Tibial nerve (tissue), 4 donors: ENCODE results near the gene ATP13A2. TPM values are rescaled to one million over a fixed set of nuclear protein-coding genes. Genes with fewer than 3 reads are reported as not detected.
A peak's percentile ranks its signal among the peaks of the same experiment; 100 is the strongest.

Source experiments
- DNase-seq, 2 donors: peaks; one replicate each; pipeline ENCODE4 v3.0.0-alpha.2; 2019; ENCODE audit warnings: low spot score in 2 of 2
- H3K27ac ChIP-seq, 4 donors: fragments of 200-600 bp; sonication (generic) in 3 of 4; one replicate each; pipeline ENCODE4 v1.5.1; 2017 to 2019; ENCODE audit warnings: mild to moderate bottlenecking in 1 of 4
- H3K27me3 ChIP-seq, 2 donors: fragments of 200-600 bp; sonication (generic) in 1 of 2; one replicate each; pipeline versions ENCODE4 v1.5.1 to v1.6.0; 2017 to 2019
- H3K36me3 ChIP-seq, 3 donors: fragments of 200-600 bp; sonication (generic); one replicate each; pipeline ENCODE4 v1.5.1; 2018 to 2019
- H3K4me1 ChIP-seq, 4 donors: fragments of 200-600 bp; sonication (generic) in 3 of 4; one replicate each; pipeline ENCODE4 v1.5.1; 2017 to 2019
- H3K4me3 ChIP-seq, 4 donors: fragments of 200-600 bp; sonication (generic) in 3 of 4; one replicate each; pipeline ENCODE4 v1.5.1; 2017 to 2019; ENCODE audit warnings: mild to moderate bottlenecking in 1 of 4, moderate library complexity in 1 of 4
- H3K9me3 ChIP-seq, 4 donors: fragments of 200-600 bp; sonication (generic) in 3 of 4; one replicate each; pipeline ENCODE4 v1.5.1; 2017 to 2019
- CTCF ChIP-seq, 5 experiments: fragments of 200-600 bp in 3 of 5; fragments of 450-650 bp in 2 of 5; sonication (generic) in 3 of 5; IDR thresholded peaks; one replicate each; pipeline ENCODE4 v1.5.1; 2016 to 2019; ENCODE audit warnings: antibody characterized with exemption in 5 of 5, mild to moderate bottlenecking in 3 of 5, moderate library complexity in 2 of 5
- EP300 ChIP-seq, 2 donors: sonication (generic); formaldehyde crosslinking; IDR thresholded peaks; one replicate each; pipeline ENCODE4 v1.6.1; 2017; ENCODE audit warnings: antibody characterized with exemption in 2 of 2, mild to moderate bottlenecking in 1 of 2
- POLR2A ChIP-seq, 2 donors: fragments of 450-650 bp; IDR thresholded peaks; one replicate each; pipeline ENCODE4 v1.6.1; 2017; ENCODE audit warnings: antibody characterized with exemption in 2 of 2, mild to moderate bottlenecking in 2 of 2, moderate library complexity in 2 of 2
- WGBS, 2 donors: methylation state at CpG; one replicate each; pipeline ENCODE4 v1.1.5; 2018; 5-methylcytosine and 5-hydroxymethylcytosine counted together
- total RNA-seq, 4 donors: library from RNA; depleted of rRNA; stranded (reverse); fragments of >200 nt; gene quantifications; one replicate each; pipeline ENCODE4 v1.1.0, GENCODE V29; 2016

Gene ATP13A2
- total RNA-seq, 4 donors from 2014 or later = 29.7 to 64.2 (median 42.1) TPM

GRCh38 chr1:17059391-17060305 lies 47.9 kb upstream of the ATP13A2 start:
- Histone ChIP-seq H3K4me1 (peaks cover 0 to 9% (median 4%) of the 10 kb centered on the region in 4 donors), H3K27me3 (no peaks in the 10 kb centered on the region), H3K9me3 (no peaks in the 10 kb centered on the region), H3K27ac (peak overlapping the region in 2 of 4 donors; percentile 5 to 63), H3K36me3 (no peaks in the 10 kb centered on the region), H3K4me3 (no peak overlapping the region)
- TF ChIP-seq POLR2A (IDR thresholded peaks at IDR 0.05) (no peak), CTCF (IDR thresholded peaks at IDR 0.05) (peak; percentile 55 to 81 (median 73))
- 26 to 31% methylated on average over 12 of the region's 12 CpGs for WGBS, 2 donors
- peak in 1 of 2 donors; percentile 20 for DNase-seq

GRCh38 chr1:17056551-17056950 lies 44.8 kb upstream of the ATP13A2 start:
- H3K27me3 ChIP-seq = no peaks in the 10 kb centered on the region
- H3K4me3 ChIP-seq = no peak overlapping the region
- no peak overlapping the region for H3K27ac ChIP-seq
- no peak for DNase-seq
- TF ChIP-seq POLR2A (IDR thresholded peaks at IDR 0.05) = no peak
- TF ChIP-seq CTCF (IDR thresholded peaks at IDR 0.05) = no peak
- no peak for TF ChIP-seq EP300 (IDR thresholded peaks at IDR 0.05)
- no peaks in the 10 kb centered on the region for H3K36me3 ChIP-seq
- H3K9me3 ChIP-seq = no peaks in the 10 kb centered on the region
- peaks cover 0 to 29% (median 20%) of the 10 kb centered on the region in 4 donors for H3K4me1 ChIP-seq
- 74 to 86% methylated on average over 4 of the region's 4 CpGs for WGBS, 2 donors

GRCh38 chr1:17055801-17056200 lies 44.1 kb upstream of the ATP13A2 start:
- Histone ChIP-seq H3K27ac (no peak overlapping the region), H3K4me3 (no peak overlapping the region), H3K9me3 (no peaks in the 10 kb centered on the region), H3K27me3 (no peaks in the 10 kb centered on the region), H3K36me3 (no peaks in the 10 kb centered on the region), H3K4me1 (peaks cover 0 to 36% (median 18%) of the 10 kb centered on the region in 4 donors)
- TF ChIP-seq EP300 (IDR thresholded peaks at IDR 0.05) (no peak), CTCF (IDR thresholded peaks at IDR 0.05) (no peak), POLR2A (IDR thresholded peaks at IDR 0.05) (no peak)
- no peak for DNase-seq
- 93 to 95% methylated on average over 7 of the region's 7 CpGs for WGBS, 2 donors

- TF ChIP-seq CTCF (IDR thresholded peaks at IDR 0.05) = peak in 1 of 5 experiments; percentile 43
- TF ChIP-seq EP300 (IDR thresholded peaks at IDR 0.05) = peak; percentile 98 to 99
- TF ChIP-seq POLR2A (IDR thresholded peaks at IDR 0.05) = peak; percentile 66 to 91
- peak within 1 kb of the TSS; percentile 91 to 96 (median 93) for H3K27ac ChIP-seq
- no peaks in the 10 kb centered on the region for H3K27me3 ChIP-seq
- H3K4me1 ChIP-seq = peaks cover 0 to 29% (median 15%) of the 10 kb centered on the region in 4 donors
- peak; percentile 95 to 96 for DNase-seq
- H3K4me3 ChIP-seq = peak within 1 kb of the TSS; percentile 69 to 85 (median 72)
- no peaks in the 10 kb centered on the region for H3K9me3 ChIP-seq
- H3K36me3 ChIP-seq = peaks cover 0 to 15% (median 0%) of the 10 kb centered on the region in 3 donors
- WGBS, 2 donors = 0 to 2% methylated on average over 30 to 39 of the region's 44 CpGs
Measured at GRCh38 chr1:17053685-17054410, 42.1 kb upstream of the ATP13A2 start, which contains the start of gene SDHB. Gene SDHB (minus strand): TSS chr1:17054032. CDS start chr1:17054019, 13 bp downstream.
